Fibroblast of lung (primary cell): Measurements from ENCODE around the gene SLC9A5. TPM values are rescaled to one million over a fixed set of nuclear protein-coding genes. Genes with fewer than 3 reads are reported as not detected.

ENCODE experiments used
- DNase-seq, 2 donors: peaks; one replicate each; pipeline versions ENCODE4 v3.0.0 to v3.0.0-alpha.2; 2010; ENCODE audit warnings: low read depth in 2 of 2
- H2AFZ ChIP-seq: 2 replicates; pipeline ENCODE4 v1.5.1; 2012; ENCODE audit warnings: low read length, control low read depth, inconsistent platforms
- H3K27ac ChIP-seq: 2 replicates; pipeline ENCODE4 v1.5.1; 2011; ENCODE audit warnings: low read length, control low read depth; ENCODE audit not compliant: insufficient read depth
- H3K27me3 ChIP-seq: 2 replicates; pipeline ENCODE4 v1.5.1; 2011; ENCODE audit warnings: mild to moderate bottlenecking, low read length; ENCODE audit not compliant: control insufficient read depth, insufficient read depth
- H3K36me3 ChIP-seq: 2 replicates; pipeline ENCODE4 v1.5.1; 2011; ENCODE audit warnings: low read length; ENCODE audit not compliant: control insufficient read depth, insufficient read depth
- H3K4me1 ChIP-seq: 2 replicates; pipeline ENCODE4 v1.5.1; 2011; ENCODE audit warnings: low read length; ENCODE audit not compliant: control insufficient read depth, insufficient read depth; ENCODE audit errors: extremely low read depth
- H3K4me2 ChIP-seq: 2 replicates; pipeline ENCODE4 v1.5.1; 2011; ENCODE audit warnings: low read length, control low read depth; ENCODE audit not compliant: insufficient read depth; ENCODE audit errors: extremely low read depth
- H3K4me3 ChIP-seq, 4 experiments: fragments of 200-600 bp in 1 of 4; sonication (generic) in 1 of 4; replicated peaks in 1 of 4; 2 replicates each; pipeline ENCODE4 v1.5.1; 2011 to 2016; ENCODE audit warnings: low read length in 4 of 4, low read depth in 3 of 4, mild to moderate bottlenecking in 3 of 4, control low read depth in 2 of 4, inconsistent platforms in 1 of 4, mixed read lengths in 1 of 4; ENCODE audit not compliant: insufficient read depth in 1 of 4; ENCODE audit errors: control extremely low read depth in 1 of 4
- H3K79me2 ChIP-seq: 2 replicates; pipeline ENCODE4 v1.5.1; 2012; ENCODE audit warnings: mild to moderate bottlenecking, low read length, inconsistent platforms; ENCODE audit not compliant: control insufficient read depth, insufficient read depth
- H3K9ac ChIP-seq: 2 replicates; pipeline ENCODE4 v1.5.1; 2011; ENCODE audit warnings: mild to moderate bottlenecking, low read length, control low read depth; ENCODE audit not compliant: insufficient read depth
- H3K9me3 ChIP-seq: 2 replicates; pipeline ENCODE4 v1.5.1; 2012; ENCODE audit warnings: low read depth, low read length; ENCODE audit not compliant: control insufficient read depth, insufficient read depth
- H4K20me1 ChIP-seq: 2 replicates; pipeline ENCODE4 v1.5.1; 2011; ENCODE audit warnings: low read length; ENCODE audit not compliant: control insufficient read depth, insufficient read depth; ENCODE audit errors: extremely low read depth
- EZH2 ChIP-seq: IDR thresholded peaks from 2 replicates; pipeline ENCODE4 v1.5.1; 2012; ENCODE audit warnings: low read length, control low read depth, mild to moderate bottlenecking; ENCODE audit errors: missing control alignments
- polyA plus RNA-seq, 2 donors: library from polyadenylated mRNA; depleted of rRNA in 1 of 2; stranded (reverse) in 1 of 2; unstranded in 1 of 2; fragments of >200 nt; gene quantifications; 2 replicates each; pipeline ENCODE4 v1.2.1, GENCODE V29; 2011 to 2012; ENCODE audit warnings: missing spikeins in 1 of 2
- total RNA-seq: library from RNA; depleted of rRNA; stranded (reverse); fragments of >200 nt; gene quantifications from 2 replicates; pipeline ENCODE4 v1.2.1, GENCODE V29; 2014
- TF ChIP-seq, protein P1 (sequence below), 2 donors: IDR thresholded peaks in 1 of 2; conservative IDR thresholded peaks in 1 of 2; 1 replicate in 1 of 2; 2 replicates in 1 of 2; pipeline ENCODE4 v1.5.1; 2011 to 2012; ENCODE audit warnings: low read length in 2 of 2, control low read depth in 1 of 2, inconsistent platforms in 1 of 2, low read depth in 1 of 2, mild to moderate bottlenecking in 1 of 2

Gene SLC9A5
- total and polyA plus RNA-seq, 2 donors (not counting 1 experiment from before 2014, with no cell fraction given): 2.0 to 2.3 TPM

GRCh38 chr16:67242138-67242730 is 6.5 kb upstream of the SLC9A5 start:
- Histone ChIP-seq H3K4me1 (peaks cover 53% of the 10 kb centered on the region), H3K4me3 (no peak overlapping the region), H3K4me2 (peak overlapping the region; percentile 4), H3K27me3 (no peaks in the 10 kb centered on the region), H3K79me2 (peaks cover 44% of the 10 kb centered on the region), H3K27ac (peak overlapping the region; percentile 75), H3K9me3 (no peaks in the 10 kb centered on the region), H3K36me3 (peaks cover 15% of the 10 kb centered on the region), H2AFZ (no peak overlapping the region), H3K9ac (no peak overlapping the region), H4K20me1 (no peaks in the 10 kb centered on the region)
- TF ChIP-seq, protein P1, sequence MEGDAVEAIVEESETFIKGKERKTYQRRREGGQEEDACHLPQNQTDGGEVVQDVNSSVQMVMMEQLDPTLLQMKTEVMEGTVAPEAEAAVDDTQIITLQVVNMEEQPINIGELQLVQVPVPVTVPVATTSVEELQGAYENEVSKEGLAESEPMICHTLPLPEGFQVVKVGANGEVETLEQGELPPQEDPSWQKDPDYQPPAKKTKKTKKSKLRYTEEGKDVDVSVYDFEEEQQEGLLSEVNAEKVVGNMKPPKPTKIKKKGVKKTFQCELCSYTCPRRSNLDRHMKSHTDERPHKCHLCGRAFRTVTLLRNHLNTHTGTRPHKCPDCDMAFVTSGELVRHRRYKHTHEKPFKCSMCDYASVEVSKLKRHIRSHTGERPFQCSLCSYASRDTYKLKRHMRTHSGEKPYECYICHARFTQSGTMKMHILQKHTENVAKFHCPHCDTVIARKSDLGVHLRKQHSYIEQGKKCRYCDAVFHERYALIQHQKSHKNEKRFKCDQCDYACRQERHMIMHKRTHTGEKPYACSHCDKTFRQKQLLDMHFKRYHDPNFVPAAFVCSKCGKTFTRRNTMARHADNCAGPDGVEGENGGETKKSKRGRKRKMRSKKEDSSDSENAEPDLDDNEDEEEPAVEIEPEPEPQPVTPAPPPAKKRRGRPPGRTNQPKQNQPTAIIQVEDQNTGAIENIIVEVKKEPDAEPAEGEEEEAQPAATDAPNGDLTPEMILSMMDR (conservative IDR thresholded peaks at IDR 0.05 in 1 of 2, IDR thresholded peaks at IDR 0.05 in 1 of 2; ENCODE audit: low read depth in 1 of 2, low read length in 2 of 2): no peak
- TF ChIP-seq EZH2: no peak
- peak in 1 of 2 donors; percentile 55 for DNase-seq

DNA sequence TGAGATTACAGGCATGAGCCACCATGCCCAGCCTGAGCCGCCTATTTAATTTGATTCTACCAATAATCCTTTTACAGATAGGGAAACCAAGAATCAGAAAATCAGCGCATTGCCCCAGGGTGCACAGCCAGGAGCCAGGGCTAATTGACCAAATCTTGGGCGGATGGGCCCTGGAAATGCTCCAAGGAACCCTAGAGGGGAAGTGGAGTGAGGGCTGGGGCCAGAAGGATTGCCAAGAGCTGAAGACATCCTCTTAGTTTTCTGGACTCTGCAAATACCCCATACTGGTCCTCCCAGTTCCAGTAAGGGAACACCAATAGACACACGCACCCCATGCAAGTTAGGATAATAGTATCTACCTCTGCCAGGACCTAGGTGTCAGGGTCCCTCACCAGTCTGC is 5.3 kb upstream of the SLC9A5 start:
- no peak overlapping the region for H3K4me3 ChIP-seq
- H3K79me2 ChIP-seq: peaks cover 43% of the 10 kb centered on the region
- H3K27ac ChIP-seq: peak overlapping the region; percentile 85
- no peaks in the 10 kb centered on the region for H3K27me3 ChIP-seq
- peak overlapping the region; percentile 60 for H3K4me2 ChIP-seq
- no peak overlapping the region for H2AFZ ChIP-seq
- H3K36me3 ChIP-seq: peaks cover 8% of the 10 kb centered on the region
- peaks cover 59% of the 10 kb centered on the region for H3K4me1 ChIP-seq
- H4K20me1 ChIP-seq: no peaks in the 10 kb centered on the region
- no peaks in the 10 kb centered on the region for H3K9me3 ChIP-seq
- H3K9ac ChIP-seq: no peak overlapping the region
- TF ChIP-seq, protein P1 (conservative IDR thresholded peaks at IDR 0.05 in 1 of 2, IDR thresholded peaks at IDR 0.05 in 1 of 2; ENCODE audit: low read depth in 1 of 2, low read length in 2 of 2): no peak
- TF ChIP-seq EZH2: no peak
- no peak for DNase-seq

GRCh38 chr16:67244387-67245185 is 4.2 kb upstream of the SLC9A5 start:
- Histone ChIP-seq H3K27me3 (no peaks in the 10 kb centered on the region), H3K9me3 (no peaks in the 10 kb centered on the region), H3K4me3 (peak overlapping the region in 2 of 4 experiments; percentile 14 to 90), H3K79me2 (peaks cover 37% of the 10 kb centered on the region), H4K20me1 (no peaks in the 10 kb centered on the region), H3K27ac (peak overlapping the region; percentile 85), H3K4me2 (peak overlapping the region; percentile 89), H3K9ac (peak overlapping the region; percentile 10), H3K36me3 (peaks cover 4% of the 10 kb centered on the region), H3K4me1 (peaks cover 64% of the 10 kb centered on the region), H2AFZ (no peak overlapping the region)
- TF ChIP-seq EZH2: no peak
- TF ChIP-seq, protein P1 (conservative IDR thresholded peaks at IDR 0.05 in 1 of 2, IDR thresholded peaks at IDR 0.05 in 1 of 2; ENCODE audit: low read depth in 1 of 2, low read length in 2 of 2): peak in 1 of 2 donors; percentile 5
- peak; percentile 68 to 87 for DNase-seq
